ENCODE measurements around the gene PEPD.

The PEPD gene

GRCh38 chr19:33393286-33394005, 128.1 kb downstream of the PEPD start:
- DNase-seq: peak; percentile 34

GRCh38 chr19:33392341-33393285, 129.0 kb downstream of the PEPD start:
- peak; percentile 34 for DNase-seq

GRCh38 chr19:33391631-33392249, 129.9 kb downstream of the PEPD start:
- peak; percentile 25 for DNase-seq

- DNase-seq: peak; percentile 22
Observed at GRCh38 chr19:33390908-33391630, 130.5 kb downstream of the PEPD start.

GRCh38 chr19:33390101-33390907, 131.3 kb downstream of the PEPD start:
- peak; percentile 64 for DNase-seq

GRCh38 chr19:33389421-33390100, 132.0 kb downstream of the PEPD start:
- DNase-seq: peak; percentile 36

- DNase-seq: peak; percentile 63
Observed at GRCh38 chr19:33388725-33389420, 132.7 kb downstream of the PEPD start.

- DNase-seq: peak; percentile 58
Observed at GRCh38 chr19:33388231-33388724, 133.3 kb downstream of the PEPD start.

GRCh38 chr19:33387351-33388230, 134.0 kb downstream of the PEPD start:
- no peak for DNase-seq

- DNase-seq: peak; percentile 24
Observed at GRCh38 chr19:33386361-33386858, 135.2 kb downstream of the PEPD start.

GRCh38 chr19:33385956-33386355, 135.6 kb downstream of the PEPD start:
- peak; percentile 57 for DNase-seq

- no peak for DNase-seq
Observed at GRCh38 chr19:33384983-33385382, 136.6 kb downstream of the PEPD start.

GRCh38 chr19:33383720-33384292, 137.8 kb downstream of the PEPD start:
- DNase-seq: no peak

GRCh38 chr19:33382982-33383381, 138.6 kb downstream of the PEPD start:
- no peak for DNase-seq

GRCh38 chr19:33382006-33382405, 139.6 kb downstream of the PEPD start:
- DNase-seq: no peak

- no peak for DNase-seq
Observed at GRCh38 chr19:33381101-33381500, 140.5 kb downstream of the PEPD start.

GRCh38 chr19:33379151-33379829, 142.3 kb downstream of the PEPD start:
- DNase-seq: no peak
